Panc1 (cell line): ENCODE measurements around the gene STAM2. TPM values are rescaled to one million over a fixed set of nuclear protein-coding genes. Genes with fewer than 3 reads are reported as not detected.
"Not testable (repeated sequence)": the region's sequence is repeated elsewhere in the genome, so short reads cannot be mapped to it uniquely, and the experiment has no call there.

Experiments used
- ATAC-seq: fragments of 200-7000 bp; cut with Tn5 transposase; 2 replicates; pipeline ENCODE4 v1.9.1; 2020; ENCODE audit warnings: mild to moderate bottlenecking, moderate library complexity
- BruUV-seq: library from RNA; stranded (reverse); fragments of 400-500 nt; replicated peaks from 2 replicates; lab custom pipeline; 2021; lab: Mats Ljungman, UMichigan
- CTCF ChIA-PET: fragments of 300-600 bp; sonication (Branson Sonifier 250); formaldehyde crosslinking; loops from one replicate; lab custom pipeline; 2022; ENCODE audit warnings: antibody characterized with exemption; lab: Charles Lee
- POLR2A ChIA-PET: fragments of 300-600 bp; sonication (Branson Sonifier 250); formaldehyde crosslinking; loops from one replicate; lab custom pipeline; 2022; ENCODE audit warnings: antibody characterized with exemption; lab: Charles Lee
- DNase-seq: peaks from one replicate; pipeline ENCODE4 v3.0.0-alpha.2; 2010; ENCODE audit warnings: low read depth, low spot score
- H3K27ac ChIP-seq: 2 replicates; pipeline ENCODE4 v1.5.1; 2011; ENCODE audit warnings: mild to moderate bottlenecking, low read length, inconsistent platforms
- H3K27me3 ChIP-seq: fragments of 200-500 bp; sonication (Bioruptor generic); 2 replicates; pipeline ENCODE4 v1.6.0; 2014; ENCODE audit warnings: low read length, inconsistent platforms; ENCODE audit not compliant: control insufficient read depth, insufficient read depth
- H3K36me3 ChIP-seq: fragments of 200-500 bp; sonication (Bioruptor generic); 2 replicates; pipeline ENCODE4 v1.5.1; 2014; ENCODE audit warnings: inconsistent platforms, mild to moderate bottlenecking, low read length, moderate library complexity; ENCODE audit not compliant: control insufficient read depth, insufficient read depth
- H3K4me1 ChIP-seq: 2 replicates; pipeline ENCODE4 v1.5.1; 2011; ENCODE audit warnings: inconsistent platforms, mild to moderate bottlenecking, low read length, moderate library complexity; ENCODE audit not compliant: control insufficient read depth, insufficient read depth
- H3K4me3 ChIP-seq, 2 experiments: 2 replicates each; pipeline ENCODE4 v1.5.1; 2011 to 2012; ENCODE audit warnings: low read depth in 2 of 2, low read length in 2 of 2, mild to moderate bottlenecking in 2 of 2, inconsistent platforms in 1 of 2, moderate library complexity in 1 of 2
- H3K9me3 ChIP-seq: fragments of 200-500 bp; sonication (Bioruptor generic); 2 replicates; pipeline ENCODE4 v1.5.1; 2014; ENCODE audit warnings: low read depth, mild to moderate bottlenecking, inconsistent platforms, low read length, moderate library complexity; ENCODE audit not compliant: control insufficient read depth, insufficient read depth
- POLR2AphosphoS5 ChIP-seq: IDR thresholded peaks from 2 replicates; pipeline ENCODE4 v1.6.1; 2012; ENCODE audit warnings: mild to moderate bottlenecking, low read depth, low read length, moderate library complexity
- SIN3A ChIP-seq: IDR thresholded peaks from 2 replicates; pipeline ENCODE4 v1.6.1; 2012; ENCODE audit warnings: low read depth, mild to moderate bottlenecking, low read length, moderate library complexity, borderline replicate concordance; ENCODE audit not compliant: insufficient read depth
- TCF7L2 ChIP-seq: IDR thresholded peaks from 2 replicates; pipeline ENCODE4 v1.6.1; 2011; ENCODE audit warnings: mild to moderate bottlenecking, low read depth, low read length, inconsistent platforms
- in situ Hi-C: cut with HindIII; loops from 2 replicates; pipeline ENCODE4 v1.10.0; 2016; ENCODE audit warnings: low sequenced_read_pairs, low pct_unique_long_range_greater_than_20kb
- intact Hi-C: fragments of 100-400 bp; cut with micrococcal nuclease; formaldehyde crosslinking; loops from one replicate; pipeline ENCODE4 v1.10.0; 2022; ENCODE audit not compliant: unreplicated experiment
- total RNA-seq: library from RNA; stranded (reverse); gene quantifications from one replicate; pipeline ENCODE4 v1.2.1, GENCODE V29; 2021; ENCODE audit not compliant: unreplicated experiment
- TF ChIP-seq, protein P1 (sequence below), 2 experiments: IDR thresholded peaks; 2 replicates each; pipeline ENCODE4 v1.6.1; 2011 to 2012; ENCODE audit warnings: low read depth in 2 of 2, control low read depth in 1 of 2, low read length in 1 of 2, mild to moderate bottlenecking in 1 of 2, moderate library complexity in 1 of 2; ENCODE audit not compliant: insufficient read depth in 1 of 2
- TF ChIP-seq, protein P2 (sequence below): fragments of 450-650 bp; IDR thresholded peaks from 2 replicates; pipeline ENCODE4 v1.5.1; 2017; ENCODE audit warnings: mild to moderate bottlenecking

STAM2 gene
- total RNA-seq, 1 experiment from 2014 or later = 29.1 TPM

DNA sequence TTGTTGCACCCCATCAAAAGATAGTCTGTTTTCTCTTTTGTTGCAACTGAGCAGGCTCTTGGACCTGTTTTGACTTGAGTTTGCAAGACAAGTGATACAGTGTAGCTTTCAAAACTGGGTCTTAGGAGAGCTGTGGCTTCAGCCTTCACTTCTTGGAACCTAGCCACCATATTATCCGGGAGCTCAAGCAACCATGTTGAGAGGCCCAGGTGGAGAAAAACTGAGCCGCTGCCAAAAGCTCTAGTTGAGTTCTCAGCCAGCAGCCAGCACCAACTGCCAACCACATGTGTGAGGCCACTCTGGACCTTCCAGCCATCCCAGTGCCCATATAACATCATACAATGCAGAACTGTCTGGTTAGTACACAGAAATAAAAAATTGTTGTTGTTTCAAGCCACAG is 82.1 kb downstream of the STAM2 start:
- no TSS peak for BruUV-seq
- no peak for DNase-seq
- CTCF ChIA-PET = no interaction called here

DNA sequence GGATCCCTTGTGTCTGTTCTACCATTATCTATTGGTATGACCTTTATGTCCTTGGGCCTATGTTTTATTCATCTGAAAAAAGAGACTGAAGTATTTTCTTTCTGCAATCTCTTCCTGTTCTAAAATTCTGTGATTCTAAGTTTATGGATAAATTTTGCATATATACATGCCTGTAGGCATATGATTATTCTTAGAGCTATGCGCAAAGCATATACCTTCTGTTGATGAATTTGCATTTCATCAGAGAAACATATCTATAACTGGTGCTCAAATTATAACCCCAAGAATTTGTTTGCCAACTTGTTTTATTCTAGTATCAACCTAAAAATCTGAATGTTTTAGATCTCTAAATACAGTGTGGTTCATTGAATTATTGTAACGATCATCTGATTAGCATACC is 83.5 kb downstream of the STAM2 start:
- ATAC-seq (no peak), DNase-seq (no peak)
- ChIA-PET POLR2A (no interaction called here), CTCF (no interaction called here)
- H3K4me1 ChIP-seq = peaks cover 9% of the 10 kb centered on the region; the same call in 1 of the 2 replicates
- no TSS peak for BruUV-seq
- intact Hi-C loops = no loop called here
- no peak overlapping the region for H3K27ac ChIP-seq
- TF ChIP-seq, protein P1, sequence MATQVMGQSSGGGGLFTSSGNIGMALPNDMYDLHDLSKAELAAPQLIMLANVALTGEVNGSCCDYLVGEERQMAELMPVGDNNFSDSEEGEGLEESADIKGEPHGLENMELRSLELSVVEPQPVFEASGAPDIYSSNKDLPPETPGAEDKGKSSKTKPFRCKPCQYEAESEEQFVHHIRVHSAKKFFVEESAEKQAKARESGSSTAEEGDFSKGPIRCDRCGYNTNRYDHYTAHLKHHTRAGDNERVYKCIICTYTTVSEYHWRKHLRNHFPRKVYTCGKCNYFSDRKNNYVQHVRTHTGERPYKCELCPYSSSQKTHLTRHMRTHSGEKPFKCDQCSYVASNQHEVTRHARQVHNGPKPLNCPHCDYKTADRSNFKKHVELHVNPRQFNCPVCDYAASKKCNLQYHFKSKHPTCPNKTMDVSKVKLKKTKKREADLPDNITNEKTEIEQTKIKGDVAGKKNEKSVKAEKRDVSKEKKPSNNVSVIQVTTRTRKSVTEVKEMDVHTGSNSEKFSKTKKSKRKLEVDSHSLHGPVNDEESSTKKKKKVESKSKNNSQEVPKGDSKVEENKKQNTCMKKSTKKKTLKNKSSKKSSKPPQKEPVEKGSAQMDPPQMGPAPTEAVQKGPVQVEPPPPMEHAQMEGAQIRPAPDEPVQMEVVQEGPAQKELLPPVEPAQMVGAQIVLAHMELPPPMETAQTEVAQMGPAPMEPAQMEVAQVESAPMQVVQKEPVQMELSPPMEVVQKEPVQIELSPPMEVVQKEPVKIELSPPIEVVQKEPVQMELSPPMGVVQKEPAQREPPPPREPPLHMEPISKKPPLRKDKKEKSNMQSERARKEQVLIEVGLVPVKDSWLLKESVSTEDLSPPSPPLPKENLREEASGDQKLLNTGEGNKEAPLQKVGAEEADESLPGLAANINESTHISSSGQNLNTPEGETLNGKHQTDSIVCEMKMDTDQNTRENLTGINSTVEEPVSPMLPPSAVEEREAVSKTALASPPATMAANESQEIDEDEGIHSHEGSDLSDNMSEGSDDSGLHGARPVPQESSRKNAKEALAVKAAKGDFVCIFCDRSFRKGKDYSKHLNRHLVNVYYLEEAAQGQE (IDR thresholded peaks at IDR 0.05; ENCODE audit: insufficient read depth in 1 of 2, low read depth in 2 of 2, low read length in 1 of 2) = no peak
- TF ChIP-seq, protein P2, sequence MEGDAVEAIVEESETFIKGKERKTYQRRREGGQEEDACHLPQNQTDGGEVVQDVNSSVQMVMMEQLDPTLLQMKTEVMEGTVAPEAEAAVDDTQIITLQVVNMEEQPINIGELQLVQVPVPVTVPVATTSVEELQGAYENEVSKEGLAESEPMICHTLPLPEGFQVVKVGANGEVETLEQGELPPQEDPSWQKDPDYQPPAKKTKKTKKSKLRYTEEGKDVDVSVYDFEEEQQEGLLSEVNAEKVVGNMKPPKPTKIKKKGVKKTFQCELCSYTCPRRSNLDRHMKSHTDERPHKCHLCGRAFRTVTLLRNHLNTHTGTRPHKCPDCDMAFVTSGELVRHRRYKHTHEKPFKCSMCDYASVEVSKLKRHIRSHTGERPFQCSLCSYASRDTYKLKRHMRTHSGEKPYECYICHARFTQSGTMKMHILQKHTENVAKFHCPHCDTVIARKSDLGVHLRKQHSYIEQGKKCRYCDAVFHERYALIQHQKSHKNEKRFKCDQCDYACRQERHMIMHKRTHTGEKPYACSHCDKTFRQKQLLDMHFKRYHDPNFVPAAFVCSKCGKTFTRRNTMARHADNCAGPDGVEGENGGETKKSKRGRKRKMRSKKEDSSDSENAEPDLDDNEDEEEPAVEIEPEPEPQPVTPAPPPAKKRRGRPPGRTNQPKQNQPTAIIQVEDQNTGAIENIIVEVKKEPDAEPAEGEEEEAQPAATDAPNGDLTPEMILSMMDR = no peak
- TF ChIP-seq SIN3A (no peak), POLR2AphosphoS5 (no peak), TCF7L2 (no peak)
- H3K9me3 ChIP-seq = no peaks in the 10 kb centered on the region
- H3K4me3 ChIP-seq = no peak overlapping the region
- in situ Hi-C loops = no loop called here
- H3K36me3 ChIP-seq = no peaks in the 10 kb centered on the region
- peaks cover 7% of the 10 kb centered on the region for H3K27me3 ChIP-seq

More for the DNA sequence above, 82.1 kb downstream of the STAM2 start:
- Histone ChIP-seq H3K27ac (no peak overlapping the region), H3K36me3 (no peaks in the 10 kb centered on the region), H3K9me3 (no peaks in the 10 kb centered on the region), H3K4me3 (no peak overlapping the region), H3K27me3 (peaks cover 13% of the 10 kb centered on the region), H3K4me1 (peaks cover 17% of the 10 kb centered on the region)
- no peak for TF ChIP-seq POLR2AphosphoS5
- TF ChIP-seq, protein P2 = no peak
- TF ChIP-seq SIN3A = no peak
- no peak for TF ChIP-seq TCF7L2
- TF ChIP-seq, protein P1 (IDR thresholded peaks at IDR 0.05; ENCODE audit: insufficient read depth in 1 of 2, low read depth in 2 of 2, low read length in 1 of 2) = no peak
- intact Hi-C loops (no loop called here), in situ Hi-C loops (no loop called here)
- ATAC-seq = no peak
- POLR2A ChIA-PET = no interaction called here

DNA sequence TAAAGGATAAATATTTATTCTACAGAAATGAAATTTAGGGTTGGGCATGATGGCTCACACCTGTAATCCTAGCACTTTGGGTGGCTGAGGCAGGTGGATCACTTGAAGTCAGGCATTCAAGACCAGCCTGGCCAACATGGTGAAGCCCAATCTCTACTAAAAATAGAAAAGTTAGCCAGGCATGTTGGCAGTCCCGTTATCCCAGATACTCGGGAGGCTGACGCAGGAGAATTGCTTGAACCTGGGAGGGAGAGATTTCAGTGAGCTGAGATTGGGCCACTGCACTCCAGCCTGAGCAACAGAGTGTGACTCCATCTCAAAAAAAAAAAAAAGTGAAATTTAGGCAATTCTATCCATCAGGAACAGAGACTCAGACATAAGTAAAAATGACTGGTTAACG is 84.8 kb downstream of the STAM2 start:
- CTCF ChIA-PET = interaction anchor here (0.6 kb wide), 1 partner anchor 376 kb away, joined by 4 read pairs; no protein-coding TSS in a partner anchor
- H3K27me3 ChIP-seq, DNase-seq, in situ Hi-C loops, BruUV-seq, ATAC-seq, H3K4me3 ChIP-seq, intact Hi-C loops, H3K27ac ChIP-seq, H3K36me3 ChIP-seq, H3K9me3 ChIP-seq, H3K4me1 ChIP-seq, POLR2A ChIA-PET: not testable (repeated sequence)
